SHP77 (cell line): ENCODE measurements around the gene AJM1.

Experiments
- DNase-seq, 2 experiments: peaks; one replicate each; lab custom pipeline; 2025; lab: John Stamatoyannopoulos, UW

AJM1 gene

DNA sequence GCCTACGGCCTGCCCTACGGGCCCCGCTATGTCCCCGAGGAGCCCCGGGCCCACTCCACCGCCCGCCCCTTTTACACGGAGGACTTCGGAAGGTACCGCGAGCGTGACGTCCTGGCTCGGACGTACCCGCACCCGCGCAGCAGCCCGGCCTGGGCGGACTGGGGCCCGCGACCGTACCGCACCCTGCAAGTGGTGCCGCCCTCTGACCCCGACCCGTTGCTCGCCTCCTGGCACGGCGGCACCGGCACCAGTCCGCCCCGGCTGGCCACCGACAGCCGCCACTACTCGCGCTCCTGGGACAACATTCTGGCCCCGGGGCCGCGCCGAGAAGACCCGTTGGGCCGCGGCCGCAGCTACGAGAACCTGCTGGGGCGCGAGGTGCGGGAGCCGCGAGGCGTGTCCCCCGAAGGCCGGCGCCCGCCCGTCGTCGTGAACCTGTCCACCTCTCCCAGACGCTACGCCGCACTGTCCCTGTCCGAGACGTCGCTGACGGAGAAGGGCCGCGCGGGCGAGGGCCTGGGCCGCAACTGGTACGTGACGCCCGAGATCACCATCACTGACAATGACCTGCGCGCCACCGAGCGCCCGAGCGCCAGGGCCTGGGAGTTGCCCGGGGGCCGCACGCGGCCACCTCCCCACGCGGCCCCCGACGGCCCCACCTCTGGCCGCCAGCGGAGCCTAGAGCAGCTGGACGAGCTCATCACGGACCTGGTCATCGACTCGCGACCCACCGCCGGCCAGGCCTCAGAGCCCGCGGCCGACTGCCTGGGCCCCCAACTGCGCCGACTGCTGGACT is 3.4 kb downstream of the AJM1 start:
- no peak for DNase-seq

DNA sequence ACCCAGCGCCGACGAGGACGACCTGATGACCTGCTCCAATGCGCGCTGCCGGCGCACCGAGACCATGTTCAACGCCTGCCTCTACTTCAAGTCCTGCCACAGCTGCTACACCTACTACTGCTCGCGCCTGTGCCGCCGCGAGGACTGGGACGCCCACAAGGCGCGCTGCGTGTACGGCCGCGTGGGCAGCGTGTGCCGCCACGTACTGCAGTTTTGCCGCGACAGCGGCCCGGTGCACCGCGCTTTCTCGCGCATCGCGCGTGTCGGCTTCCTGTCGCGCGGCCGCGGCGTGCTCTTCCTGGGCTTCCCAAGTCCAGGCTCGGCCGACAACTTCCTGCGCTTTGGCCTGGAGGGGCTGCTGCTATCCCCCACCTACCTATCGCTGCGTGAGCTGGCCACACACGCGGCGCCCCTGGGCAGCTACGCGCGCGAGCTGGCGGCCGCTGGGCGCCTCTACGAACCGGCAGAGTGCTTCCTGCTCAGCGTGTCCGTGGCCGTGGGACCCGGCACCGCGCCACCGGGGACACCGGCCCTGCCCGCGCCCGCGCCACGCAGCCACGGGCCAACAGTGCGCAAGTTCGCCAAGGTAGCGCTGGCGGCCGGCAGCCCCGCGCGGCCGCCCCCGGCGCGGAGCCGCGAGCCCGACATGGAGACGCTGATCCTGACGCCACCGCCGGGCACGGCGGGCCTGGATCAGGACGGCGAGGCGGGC is 4.3 kb downstream of the AJM1 start:
- no peak for DNase-seq

- DNase-seq, result peak in 1 of 2 experiments; percentile 26
These were observed 5.0 kb downstream of the AJM1 start for GRCh38 chr9:136847088-136847825.

DNA sequence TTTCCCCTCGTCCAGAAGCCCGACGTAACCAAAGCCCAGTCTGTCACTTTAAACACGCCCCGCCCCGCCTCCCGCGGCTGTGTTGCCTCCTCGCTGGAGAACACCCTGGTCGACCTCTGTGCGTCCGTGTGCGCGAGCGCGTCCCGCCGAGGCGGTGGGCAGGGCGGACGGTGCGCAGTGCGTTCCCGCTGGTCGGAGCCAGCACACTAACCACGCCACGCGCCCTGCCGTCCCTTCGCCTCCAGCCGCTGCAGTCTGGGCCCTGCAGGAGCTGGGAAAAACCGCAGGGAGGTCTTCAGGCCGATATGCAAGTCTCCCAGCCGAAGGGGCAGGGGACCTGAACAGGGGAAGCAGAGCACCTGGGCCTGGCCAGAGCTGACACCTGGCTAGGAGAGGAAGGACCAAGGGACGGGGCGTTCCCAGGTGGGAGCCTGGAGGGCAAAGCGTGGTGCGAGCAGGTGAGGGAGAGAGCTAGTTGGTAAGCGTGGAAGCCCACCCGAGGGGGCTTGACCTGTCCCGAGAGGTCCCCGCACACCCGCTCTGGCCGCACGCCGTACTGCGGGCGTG is 5.6 kb downstream of the AJM1 start:
- DNase-seq, result peak; percentile 51 to 84

DNA sequence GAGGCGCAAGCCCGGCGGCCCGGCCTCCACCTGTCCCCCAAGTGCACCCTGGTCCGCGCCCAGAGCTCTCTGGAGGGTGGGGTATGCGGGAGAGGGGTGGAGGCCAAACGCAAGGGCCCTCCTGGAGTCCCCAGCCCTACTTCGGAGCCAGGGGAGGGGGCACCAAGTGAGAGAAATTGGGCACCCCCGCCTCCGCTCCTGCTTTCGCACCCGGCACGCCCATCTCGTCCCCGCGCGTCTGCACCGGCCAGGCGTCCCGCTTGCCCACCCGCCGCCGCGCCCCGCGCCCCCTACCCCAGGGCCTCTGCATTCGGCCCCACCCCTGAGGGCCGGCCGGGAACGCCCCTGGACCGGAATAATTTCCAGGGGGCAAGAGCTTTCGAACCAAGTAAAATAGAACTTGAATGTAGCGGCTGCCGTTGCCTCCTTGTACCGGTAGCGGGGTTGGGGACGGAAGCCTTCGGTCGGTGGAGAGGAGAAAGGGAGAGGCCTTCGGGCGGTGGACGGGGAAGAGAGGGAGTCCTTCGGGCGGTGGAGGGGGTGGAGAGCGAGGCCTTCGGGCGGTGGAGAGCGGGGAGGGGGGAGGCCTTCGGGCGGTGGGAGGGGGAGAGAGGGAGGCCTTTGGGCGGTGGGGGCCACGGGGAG is 6.2 kb downstream of the AJM1 start:
- DNase-seq, result peak; percentile 77 to 86

DNA sequence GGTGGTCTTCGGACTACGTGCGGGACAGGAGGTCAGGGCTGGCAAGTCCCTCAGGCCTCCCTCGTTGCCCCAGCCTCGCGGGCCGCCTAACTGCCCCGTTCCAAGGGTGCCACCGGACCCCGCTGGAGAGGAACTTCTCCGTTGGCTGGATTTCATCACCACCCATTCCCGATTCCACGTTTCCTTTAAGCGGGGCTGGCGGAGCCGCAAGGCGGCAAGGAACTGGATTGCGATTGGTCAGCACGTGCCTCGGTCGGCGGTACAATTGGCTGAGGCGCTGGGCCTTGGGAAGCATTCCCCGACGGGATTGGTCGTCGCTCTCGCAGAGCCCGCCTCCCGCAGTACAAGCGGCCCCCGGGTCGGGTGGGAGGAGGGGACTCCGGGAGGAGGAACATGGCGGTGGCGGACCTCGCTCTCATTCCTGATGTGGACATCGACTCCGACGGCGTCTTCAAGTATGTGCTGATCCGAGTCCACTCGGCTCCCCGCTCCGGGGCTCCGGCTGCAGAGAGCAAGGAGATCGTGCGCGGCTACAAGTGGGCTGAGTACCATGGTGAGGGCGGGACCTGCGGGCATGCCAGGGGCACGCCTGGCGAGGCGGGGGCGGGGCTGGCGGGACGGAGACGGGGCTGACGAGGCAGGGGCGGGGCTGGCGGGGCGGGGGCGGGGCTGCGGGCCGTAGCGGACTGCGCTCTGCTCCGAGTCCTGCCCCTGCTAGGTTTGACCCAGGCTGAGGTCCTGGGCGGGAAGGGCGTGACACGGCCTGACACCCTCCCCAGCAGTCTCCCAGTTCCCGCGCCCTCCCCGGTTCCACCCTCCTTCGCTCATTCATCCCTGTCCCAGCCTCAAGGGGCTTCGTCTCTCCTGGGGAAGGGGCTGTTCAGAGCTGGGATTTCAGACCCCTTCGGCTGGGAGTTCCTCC is 7.0 kb downstream of the AJM1 start, which contains the start of gene PHPT1:
PHPT1 (plus strand) TSS at position 372 of the 922 bp plus-strand sequence; CDS start at position 394, 22 bp downstream.
- DNase-seq, result peak; percentile 97 to 98

GRCh38 chr9:136849960-136850865 is 7.9 kb downstream of the AJM1 start:
- no peak for DNase-seq

GRCh38 chr9:136850866-136851775 is 8.8 kb downstream of the AJM1 start:
- no peak for DNase-seq

GRCh38 chr9:136851941-136852663 is 9.8 kb downstream of the AJM1 start, which contains the start of gene MAMDC4:
MAMDC4 (plus strand) TSS chr9:136852346; CDS start chr9:136852417, 71 bp downstream.
- no peak for DNase-seq

DNA sequence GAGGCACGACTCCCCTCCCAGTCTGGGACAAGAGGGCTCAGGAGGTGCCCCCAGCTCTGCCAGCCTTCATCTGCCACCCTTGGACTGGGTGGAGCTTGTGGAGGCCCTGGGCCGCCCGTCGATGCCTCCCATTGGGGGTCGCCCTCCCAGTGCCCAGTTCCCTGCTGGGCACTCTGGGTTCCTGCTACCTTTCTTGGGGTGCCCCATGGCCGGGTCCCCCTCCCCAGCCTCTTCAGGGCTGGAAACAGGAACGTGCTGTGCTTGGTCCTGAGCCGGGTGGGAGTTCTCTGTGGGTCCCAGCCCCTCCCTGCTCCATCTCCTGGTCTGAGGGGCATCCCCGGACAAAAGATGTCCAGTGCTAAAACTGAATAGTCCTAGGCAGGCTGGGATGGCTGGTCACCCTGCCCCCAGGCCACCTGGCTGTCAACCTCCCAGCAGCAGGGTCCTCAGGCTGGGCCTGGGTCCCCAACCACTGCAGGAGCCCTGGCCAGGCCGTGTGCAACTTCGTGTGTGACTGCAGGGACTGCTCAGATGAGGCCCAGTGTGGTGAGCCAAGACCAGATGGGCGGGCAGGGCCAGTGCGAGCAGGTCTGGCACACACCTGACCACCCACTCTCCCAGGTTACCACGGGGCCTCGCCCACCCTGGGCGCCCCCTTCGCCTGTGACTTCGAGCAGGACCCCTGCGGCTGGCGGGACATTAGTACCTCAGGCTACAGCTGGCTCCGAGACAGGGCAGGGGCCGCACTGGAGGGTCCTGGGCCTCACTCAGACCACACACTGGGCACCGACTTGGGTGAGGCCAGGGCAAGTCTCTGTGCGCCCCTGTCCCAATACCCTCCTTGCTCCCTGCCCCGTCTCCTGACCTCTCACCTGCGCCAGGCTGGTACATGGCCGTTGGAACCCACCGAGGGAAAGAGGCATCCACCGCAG is 10.7 kb downstream of the AJM1 start:
- no peak for DNase-seq

DNA sequence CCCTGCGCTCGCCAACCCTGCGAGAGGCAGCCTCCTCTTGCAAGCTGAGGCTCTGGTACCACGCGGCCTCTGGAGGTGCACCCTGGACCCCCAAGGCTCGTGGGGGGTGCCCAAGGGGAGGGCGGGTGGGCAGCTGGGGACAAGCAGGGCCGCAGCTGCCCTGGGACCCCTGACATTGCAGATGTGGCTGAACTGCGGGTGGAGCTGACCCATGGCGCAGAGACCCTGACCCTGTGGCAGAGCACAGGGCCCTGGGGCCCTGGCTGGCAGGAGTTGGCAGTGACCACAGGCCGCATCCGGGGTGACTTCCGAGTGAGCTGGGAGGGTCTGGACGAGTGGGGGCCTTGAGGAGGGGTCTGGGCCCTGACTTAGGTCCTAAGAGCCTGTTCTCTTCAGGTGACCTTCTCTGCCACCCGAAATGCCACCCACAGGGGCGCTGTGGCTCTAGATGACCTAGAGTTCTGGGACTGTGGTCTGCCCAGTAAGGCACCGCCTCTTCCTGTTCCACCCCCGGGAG is 11.4 kb downstream of the AJM1 start:
- DNase-seq, result no peak

GRCh38 chr9:136854113-136854841 is 12.0 kb downstream of the AJM1 start:
- no peak for DNase-seq

DNA sequence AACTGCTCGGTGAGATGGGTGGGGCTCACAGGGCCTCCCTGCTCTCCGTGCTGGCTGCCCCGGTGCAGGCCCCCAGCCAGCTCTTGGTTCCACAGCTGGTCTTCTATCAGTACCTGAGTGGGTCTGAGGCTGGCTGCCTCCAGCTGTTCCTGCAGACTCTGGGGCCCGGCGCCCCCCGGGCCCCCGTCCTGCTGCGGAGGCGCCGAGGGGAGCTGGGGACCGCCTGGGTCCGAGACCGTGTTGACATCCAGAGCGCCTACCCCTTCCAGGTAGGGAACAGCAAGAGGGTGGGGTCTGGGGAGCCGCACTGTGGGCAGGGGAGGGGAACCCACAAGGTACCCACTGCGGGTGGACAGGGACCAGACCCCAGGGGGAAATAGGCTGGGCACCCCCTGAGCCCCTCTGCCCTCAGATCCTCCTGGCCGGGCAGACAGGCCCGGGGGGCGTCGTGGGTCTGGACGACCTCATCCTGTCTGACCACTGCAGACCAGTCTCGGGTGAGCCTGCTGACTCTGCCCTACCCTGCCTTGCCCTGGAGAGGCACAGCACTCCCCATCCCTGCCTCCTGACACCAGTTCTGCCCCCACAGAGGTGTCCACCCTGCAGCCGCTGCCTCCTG is 12.7 kb downstream of the AJM1 start:
- no peak for DNase-seq

DNA sequence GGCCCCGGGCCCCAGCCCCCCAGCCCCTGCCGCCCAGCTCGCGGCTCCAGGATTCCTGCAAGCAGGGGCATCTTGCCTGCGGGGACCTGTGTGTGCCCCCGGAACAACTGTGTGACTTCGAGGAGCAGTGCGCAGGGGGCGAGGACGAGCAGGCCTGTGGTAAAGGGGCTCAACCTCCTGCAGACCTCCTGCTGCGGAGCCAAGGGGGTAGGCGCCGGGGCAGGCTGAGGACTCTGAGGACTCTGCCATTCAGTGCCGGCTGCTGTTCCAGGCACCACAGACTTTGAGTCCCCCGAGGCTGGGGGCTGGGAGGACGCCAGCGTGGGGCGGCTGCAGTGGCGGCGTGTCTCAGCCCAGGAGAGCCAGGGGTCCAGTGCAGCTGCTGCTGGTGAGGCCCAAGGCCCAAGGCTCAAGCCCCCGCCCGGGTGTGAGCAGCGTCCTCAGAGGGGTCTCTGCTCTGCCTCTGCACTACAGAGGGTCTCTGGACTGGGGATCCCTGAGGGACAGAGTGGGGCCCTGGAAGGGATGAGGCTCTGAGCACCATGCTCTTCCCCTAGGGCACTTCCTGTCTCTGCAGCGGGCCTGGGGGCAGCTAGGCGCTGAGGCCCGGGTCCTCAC is 13.3 kb downstream of the AJM1 start:
- no peak for DNase-seq

GRCh38 chr9:136856079-136856476 is 13.8 kb downstream of the AJM1 start:
- peak in 1 of 2 experiments; percentile 32 for DNase-seq
